CD4-positive, alpha-beta T cell (primary cell): ENCODE data around the gene DYSF. TPM values are rescaled to one million over a fixed set of nuclear protein-coding genes. Genes with fewer than 3 reads are reported as not detected.
A peak's percentile ranks its signal among the peaks of the same experiment; 100 is the strongest.

Experiments used
- ATAC-seq: fragments of 200-7000 bp; cut with Tn5 transposase; one replicate; pipeline ENCODE4 v1.10.0; 2022; ENCODE audit warnings: mild to moderate bottlenecking; ENCODE audit not compliant: poor library complexity
- CTCF ChIA-PET: fragments of 350-600 bp; sonication (Branson Sonifier 250); formaldehyde crosslinking; loops from one replicate; lab custom pipeline; 2021; ENCODE audit warnings: antibody characterized with exemption, inconsistent platforms; lab: Charles Lee
- POLR2A ChIA-PET: fragments of 350-600 bp; sonication (Branson Sonifier 250); formaldehyde crosslinking; loops from one replicate; lab custom pipeline; 2021; ENCODE audit warnings: antibody characterized with exemption, inconsistent platforms; lab: Charles Lee
- DNase-seq, 14 experiments: peaks; one replicate each; pipeline ENCODE4 v3.0.0-alpha.2; 2013 to 2020; ENCODE audit warnings: mixed read lengths in 2 of 14
- H3K27ac ChIP-seq, 2 donors: one replicate each; pipeline versions ENCODE4 v1.5.1 to v1.7.0; 2013; ENCODE audit warnings: low read length in 2 of 2, low read depth in 1 of 2, mild to moderate bottlenecking in 1 of 2
- H3K27me3 ChIP-seq, 2 experiments: 1 replicate in 1 of 2; 2 replicates in 1 of 2; pipeline versions ENCODE4 v1.6.1 to v1.7.0; 2013; ENCODE audit warnings: low read length in 2 of 2, control low read depth in 1 of 2, mild to moderate bottlenecking in 1 of 2, moderate library complexity in 1 of 2; ENCODE audit not compliant: insufficient read depth in 2 of 2, control insufficient read depth in 1 of 2
- H3K36me3 ChIP-seq: one replicate; pipeline ENCODE4 v1.6.1; 2013; ENCODE audit warnings: low read length, control low read depth; ENCODE audit not compliant: insufficient read depth
- H3K4me1 ChIP-seq: one replicate; pipeline ENCODE4 v1.6.1; 2013; ENCODE audit warnings: low read length, control low read depth; ENCODE audit not compliant: insufficient read depth
- H3K4me3 ChIP-seq: one replicate; pipeline ENCODE4 v1.5.1; 2013; ENCODE audit warnings: mild to moderate bottlenecking, low read length, moderate library complexity
- H3K9me3 ChIP-seq, 2 experiments: 1 replicate in 1 of 2; 2 replicates in 1 of 2; pipeline versions ENCODE4 v1.6.1 to v1.7.0; 2013; ENCODE audit warnings: low read length in 2 of 2, mild to moderate bottlenecking in 2 of 2, control low read depth in 1 of 2, moderate library complexity in 1 of 2; ENCODE audit not compliant: control insufficient read depth in 1 of 2, insufficient read depth in 1 of 2
- H3K27ac Mint-ChIP-seq: one replicate; pipeline ENCODE4 v1.8.0; 2020; ENCODE audit warnings: mixed read lengths
- H3K27me3 Mint-ChIP-seq: one replicate; pipeline ENCODE4 v1.8.0; 2021; ENCODE audit warnings: mixed read lengths
- H3K36me3 Mint-ChIP-seq: one replicate; pipeline ENCODE4 v1.8.0; 2021; ENCODE audit warnings: low read depth, mixed read lengths
- H3K4me1 Mint-ChIP-seq: one replicate; pipeline ENCODE4 v1.8.0; 2021; ENCODE audit warnings: low read depth, mixed read lengths
- H3K4me3 Mint-ChIP-seq: one replicate; pipeline ENCODE4 v1.8.0; 2020; ENCODE audit warnings: mild to moderate bottlenecking, mixed read lengths
- H3K9me3 Mint-ChIP-seq: one replicate; pipeline ENCODE4 v1.8.0; 2020; ENCODE audit warnings: mixed read lengths
- CTCF ChIP-seq: fragments of 200-600 bp; IDR thresholded peaks from one replicate; pipeline ENCODE4 v1.8.0; 2022; ENCODE audit warnings: antibody characterized with exemption, mild to moderate bottlenecking
- intact Hi-C, 2 experiments: fragments of 100-400 bp; cut with DNase I in 1 of 2; cut with micrococcal nuclease in 1 of 2; formaldehyde crosslinking; loops; one replicate each; pipeline versions ENCODE4 v1.15.1 to v1.9.0; 2023 to 2025; cut with DNase I, micrococcal nuclease
- total RNA-seq, 174 experiments: library from RNA in 2 of 174; stranded (reverse) in 2 of 174; gene quantifications; one replicate each; pipeline ENCODE4 v1.2.3 and lab custom pipeline; 2021 to 2026

Gene DYSF
- total RNA-seq, 2 experiments from 2014 or later = 0.27 to 0.31 TPM

GRCh38 chr2:71672826-71673795, 219.8 kb downstream of the DYSF start:
- Histone ChIP-seq H3K36me3 (no peaks in the 10 kb centered on the region), H3K4me1 (no peaks in the 10 kb centered on the region), H3K4me3 (no peak overlapping the region), H3K27me3 (no peaks in the 10 kb centered on the region), H3K27ac (no peak overlapping the region), H3K9me3 (peaks cover 0 to 5% of the 10 kb centered on the region in 2 experiments)
- Mint-ChIP-seq H3K9me3 (no peaks in the 10 kb centered on the region), H3K27ac (no peak overlapping the region), H3K36me3 (no peaks in the 10 kb centered on the region), H3K4me3 (no peak overlapping the region), H3K4me1 (no peaks in the 10 kb centered on the region), H3K27me3 (peaks cover 15% of the 10 kb centered on the region)
- ChIA-PET CTCF (no interaction called here), POLR2A (no interaction called here)
- intact Hi-C loops = no loop called here
- ATAC-seq (no peak), DNase-seq (peak in 1 of 14 experiments; percentile 5)
- TF ChIP-seq CTCF = no peak

- no peak for TF ChIP-seq CTCF
- intact Hi-C loops = no loop called here
- Histone ChIP-seq H3K36me3 (no peaks in the 10 kb centered on the region), H3K4me1 (no peaks in the 10 kb centered on the region), H3K27ac (no peak overlapping the region), H3K9me3 (peaks cover 0 to 5% of the 10 kb centered on the region in 2 experiments), H3K4me3 (no peak overlapping the region), H3K27me3 (no peaks in the 10 kb centered on the region)
- Mint-ChIP-seq H3K36me3 (no peaks in the 10 kb centered on the region), H3K9me3 (no peaks in the 10 kb centered on the region), H3K4me3 (no peak overlapping the region), H3K4me1 (no peaks in the 10 kb centered on the region), H3K27ac (no peak overlapping the region), H3K27me3 (peaks cover 15% of the 10 kb centered on the region)
- CTCF ChIA-PET = no interaction called here
- no peak for ATAC-seq
- POLR2A ChIA-PET = no interaction called here
- DNase-seq = no peak
These were observed 220.9 kb downstream of the DYSF start for GRCh38 chr2:71674158-71674851.

- no peaks in the 10 kb centered on the region for H3K36me3 ChIP-seq
- no peak overlapping the region for H3K27ac Mint-ChIP-seq
- H3K4me1 ChIP-seq = no peaks in the 10 kb centered on the region
- no peaks in the 10 kb centered on the region for H3K27me3 ChIP-seq
- H3K36me3 Mint-ChIP-seq = no peaks in the 10 kb centered on the region
- H3K4me1 Mint-ChIP-seq = no peaks in the 10 kb centered on the region
- no peak for TF ChIP-seq CTCF
- no peak overlapping the region for H3K4me3 ChIP-seq
- intact Hi-C loops = no loop called here
- H3K27me3 Mint-ChIP-seq = peaks cover 10% of the 10 kb centered on the region
- DNase-seq (no peak), ATAC-seq (no peak)
- no peak overlapping the region for H3K27ac ChIP-seq
- no peaks in the 10 kb centered on the region for H3K9me3 Mint-ChIP-seq
- peaks cover 0 to 5% of the 10 kb centered on the region in 2 experiments for H3K9me3 ChIP-seq
- POLR2A ChIA-PET = no interaction called here
- CTCF ChIA-PET = no interaction called here
- H3K4me3 Mint-ChIP-seq = no peak overlapping the region
These were observed 221.9 kb downstream of the DYSF start for GRCh38 chr2:71675296-71675695.
